ENCODE measurements around the gene AVL9.
"Not testable (repeated sequence)": the region's sequence is repeated elsewhere in the genome, so short reads cannot be mapped to it uniquely, and the experiment has no call there.

The AVL9 gene

DNA sequence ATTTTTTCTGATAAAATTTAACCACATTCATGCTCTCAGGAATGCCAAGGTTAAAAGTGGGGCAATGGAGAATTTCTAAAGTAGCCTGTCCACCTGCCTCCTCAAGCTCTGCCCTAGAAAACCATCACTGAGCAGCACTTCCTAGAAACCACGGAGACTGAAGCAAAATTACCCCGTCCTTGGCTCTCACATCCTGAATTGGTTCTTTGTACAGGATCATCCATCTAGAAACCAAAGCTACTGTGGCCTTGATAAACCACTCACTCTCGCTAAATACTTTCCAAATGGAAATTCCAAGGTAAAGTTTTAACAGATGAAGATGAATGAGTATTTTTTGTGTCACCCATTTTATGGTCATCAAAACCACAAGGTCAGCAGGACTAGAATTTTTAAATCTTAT, 96.6 kb downstream of the AVL9 start:
- Histone ChIP-seq H4K20me1 (ENCODE audit: insufficient read depth, low read length) (no peaks in the 10 kb centered on the region), H3K27me3 (ENCODE audit: insufficient read depth, low read length) (no peaks in the 10 kb centered on the region), H3K27ac (ENCODE audit: low read depth, low read length, poor library complexity, severe bottlenecking) (no peak overlapping the region), H3K9me2 (ENCODE audit: low read depth, low read length) (no peaks in the 10 kb centered on the region), H2AFZ (ENCODE audit: low read length) (no peak overlapping the region), H3K4me1 (ENCODE audit: insufficient read depth, low read length, severe bottlenecking) (no peaks in the 10 kb centered on the region), H3F3A (ENCODE audit: insufficient read depth, low read length) (no peaks in the 10 kb centered on the region), H3K36me3 (ENCODE audit: insufficient read depth, low read length) (peaks cover under 1% of the 10 kb centered on the region; the same call in 1 of the 2 replicates), H3K79me2 (ENCODE audit: insufficient read depth, low read length) (no peaks in the 10 kb centered on the region), H3K4me3 (ENCODE audit: low read depth, low read length, poor library complexity, severe bottlenecking) (no peak overlapping the region), H3K4me2 (ENCODE audit: low read length) (no peak overlapping the region), H3K9ac (ENCODE audit: low read length) (no peak overlapping the region), H3K9me3 (ENCODE audit: low read length) (no peaks in the 10 kb centered on the region)
- TF ChIP-seq EZH2 (IDR thresholded peaks at IDR 0.05; ENCODE audit: borderline replicate concordance, low read length), result no peak
- TF ChIP-seq, protein P1, sequence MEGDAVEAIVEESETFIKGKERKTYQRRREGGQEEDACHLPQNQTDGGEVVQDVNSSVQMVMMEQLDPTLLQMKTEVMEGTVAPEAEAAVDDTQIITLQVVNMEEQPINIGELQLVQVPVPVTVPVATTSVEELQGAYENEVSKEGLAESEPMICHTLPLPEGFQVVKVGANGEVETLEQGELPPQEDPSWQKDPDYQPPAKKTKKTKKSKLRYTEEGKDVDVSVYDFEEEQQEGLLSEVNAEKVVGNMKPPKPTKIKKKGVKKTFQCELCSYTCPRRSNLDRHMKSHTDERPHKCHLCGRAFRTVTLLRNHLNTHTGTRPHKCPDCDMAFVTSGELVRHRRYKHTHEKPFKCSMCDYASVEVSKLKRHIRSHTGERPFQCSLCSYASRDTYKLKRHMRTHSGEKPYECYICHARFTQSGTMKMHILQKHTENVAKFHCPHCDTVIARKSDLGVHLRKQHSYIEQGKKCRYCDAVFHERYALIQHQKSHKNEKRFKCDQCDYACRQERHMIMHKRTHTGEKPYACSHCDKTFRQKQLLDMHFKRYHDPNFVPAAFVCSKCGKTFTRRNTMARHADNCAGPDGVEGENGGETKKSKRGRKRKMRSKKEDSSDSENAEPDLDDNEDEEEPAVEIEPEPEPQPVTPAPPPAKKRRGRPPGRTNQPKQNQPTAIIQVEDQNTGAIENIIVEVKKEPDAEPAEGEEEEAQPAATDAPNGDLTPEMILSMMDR (IDR thresholded peaks at IDR 0.05; ENCODE audit: low read length), result no peak

DNA sequence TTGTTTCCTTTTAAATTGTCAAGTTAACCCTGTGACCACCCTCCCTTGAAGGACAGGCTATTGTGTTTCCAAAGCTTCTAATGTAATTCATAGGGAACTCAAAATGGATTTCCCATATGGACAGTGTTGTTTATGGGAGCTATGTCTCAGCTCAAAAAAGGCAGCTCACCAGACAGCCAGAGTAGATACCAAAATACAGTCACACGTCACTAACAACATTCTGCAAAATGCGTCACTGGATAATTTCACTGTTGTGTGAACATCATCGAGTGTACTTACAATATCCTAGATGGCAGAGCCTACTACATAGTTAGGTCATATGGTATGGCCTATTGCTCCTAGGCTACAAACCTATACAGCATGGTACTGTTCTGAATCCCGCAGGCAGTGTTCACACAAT, 97.4 kb downstream of the AVL9 start:
- no peak overlapping the region for H3K4me2 ChIP-seq (ENCODE audit: low read length)
- H2AFZ ChIP-seq (ENCODE audit: low read length), result no peak overlapping the region
- H3K79me2 ChIP-seq (ENCODE audit: insufficient read depth, low read length), result no peaks in the 10 kb centered on the region
- no peak overlapping the region for H3K27ac ChIP-seq (ENCODE audit: low read depth, low read length, poor library complexity, severe bottlenecking)
- no peaks in the 10 kb centered on the region for H3K9me2 ChIP-seq (ENCODE audit: low read depth, low read length)
- no peaks in the 10 kb centered on the region for H3F3A ChIP-seq (ENCODE audit: insufficient read depth, low read length)
- no peak overlapping the region for H3K4me3 ChIP-seq (ENCODE audit: low read depth, low read length, poor library complexity, severe bottlenecking)
- no peak overlapping the region for H3K9ac ChIP-seq (ENCODE audit: low read length)
- no peaks in the 10 kb centered on the region for H4K20me1 ChIP-seq (ENCODE audit: insufficient read depth, low read length)
- no peaks in the 10 kb centered on the region for H3K36me3 ChIP-seq (ENCODE audit: insufficient read depth, low read length)
- no peak for TF ChIP-seq EZH2 (IDR thresholded peaks at IDR 0.05; ENCODE audit: borderline replicate concordance, low read length)
- TF ChIP-seq, protein P1 (IDR thresholded peaks at IDR 0.05; ENCODE audit: low read length), result no peak
- H3K9me3 ChIP-seq (ENCODE audit: low read length), result no peaks in the 10 kb centered on the region
- H3K27me3 ChIP-seq (ENCODE audit: insufficient read depth, low read length), result no peaks in the 10 kb centered on the region
- no peaks in the 10 kb centered on the region for H3K4me1 ChIP-seq (ENCODE audit: insufficient read depth, low read length, severe bottlenecking)

DNA sequence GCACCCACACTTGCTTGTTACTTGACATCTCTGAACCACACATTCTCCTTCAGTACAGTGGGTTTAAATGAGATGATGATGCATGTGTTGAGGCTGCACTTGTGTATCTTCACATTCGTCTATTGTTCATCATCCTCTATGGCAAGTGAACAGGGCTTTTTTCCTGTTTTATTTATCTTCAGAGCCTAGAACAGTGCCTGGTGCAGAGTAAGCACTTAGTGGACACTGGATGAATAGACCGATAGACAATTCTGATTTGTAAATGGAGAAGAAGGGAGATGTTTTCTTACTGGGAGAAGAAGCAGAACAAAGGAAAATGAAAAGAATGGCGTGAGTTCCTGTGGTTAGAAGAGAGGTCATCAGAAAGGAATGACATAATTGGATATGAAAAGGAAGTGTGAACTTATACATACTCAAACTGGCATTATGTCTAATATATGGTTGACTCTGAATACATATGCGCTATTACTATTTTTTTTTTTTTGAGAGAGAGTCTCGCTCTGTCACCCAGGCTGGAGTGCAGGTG, 99.7 kb downstream of the AVL9 start:
- no peaks in the 10 kb centered on the region for H3F3A ChIP-seq (ENCODE audit: insufficient read depth, low read length)
- no peaks in the 10 kb centered on the region for H3K9me3 ChIP-seq (ENCODE audit: low read length)
- no peaks in the 10 kb centered on the region for H3K36me3 ChIP-seq (ENCODE audit: insufficient read depth, low read length)
- H3K4me1 ChIP-seq (ENCODE audit: insufficient read depth, low read length, severe bottlenecking), result no peaks in the 10 kb centered on the region
- no peak overlapping the region for H3K9ac ChIP-seq (ENCODE audit: low read length)
- no peak overlapping the region for H3K4me2 ChIP-seq (ENCODE audit: low read length)
- no peak overlapping the region for H2AFZ ChIP-seq (ENCODE audit: low read length)
- no peaks in the 10 kb centered on the region for H3K79me2 ChIP-seq (ENCODE audit: insufficient read depth, low read length)
- no peak overlapping the region for H3K27ac ChIP-seq (ENCODE audit: low read depth, low read length, poor library complexity, severe bottlenecking)
- H4K20me1 ChIP-seq (ENCODE audit: insufficient read depth, low read length), result no peaks in the 10 kb centered on the region
- TF ChIP-seq, protein P1 (IDR thresholded peaks at IDR 0.05; ENCODE audit: low read length), result no peak
- TF ChIP-seq EZH2 (IDR thresholded peaks at IDR 0.05; ENCODE audit: borderline replicate concordance, low read length), result no peak
- no peak overlapping the region for H3K4me3 ChIP-seq (ENCODE audit: low read depth, low read length, poor library complexity, severe bottlenecking)
- no peaks in the 10 kb centered on the region for H3K27me3 ChIP-seq (ENCODE audit: insufficient read depth, low read length)
- H3K9me2 ChIP-seq (ENCODE audit: low read depth, low read length), result no peaks in the 10 kb centered on the region

DNA sequence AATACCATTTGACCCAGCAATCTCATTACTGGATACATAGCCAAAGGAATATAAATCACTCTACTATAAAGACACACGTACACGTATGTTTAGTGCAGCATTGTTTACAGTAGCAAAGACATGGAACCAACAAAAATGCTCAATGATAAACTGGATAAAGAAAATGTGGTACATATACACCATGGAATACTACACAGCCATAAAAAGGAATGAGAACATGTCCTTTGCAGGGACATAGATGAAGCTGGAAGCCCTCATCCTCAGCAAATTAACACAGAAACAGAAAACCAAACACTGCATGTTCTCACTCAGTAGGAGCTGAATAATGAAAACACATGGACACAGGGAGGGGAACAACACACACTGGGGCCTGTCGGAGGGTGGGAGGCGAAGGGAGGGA, 105.9 kb downstream of the AVL9 start:
- H3K79me2 ChIP-seq (ENCODE audit: insufficient read depth, low read length); H3K27me3 ChIP-seq (ENCODE audit: insufficient read depth, low read length); H3K9me2 ChIP-seq (ENCODE audit: low read depth, low read length); H3K9me3 ChIP-seq (ENCODE audit: low read length); H3K27ac ChIP-seq (ENCODE audit: low read depth, low read length, poor library complexity, severe bottlenecking); H4K20me1 ChIP-seq (ENCODE audit: insufficient read depth, low read length); H3K36me3 ChIP-seq (ENCODE audit: insufficient read depth, low read length); H3K4me1 ChIP-seq (ENCODE audit: insufficient read depth, low read length, severe bottlenecking); H3K4me3 ChIP-seq (ENCODE audit: low read depth, low read length, poor library complexity, severe bottlenecking); H3K4me2 ChIP-seq (ENCODE audit: low read length); H2AFZ ChIP-seq (ENCODE audit: low read length); H3F3A ChIP-seq (ENCODE audit: insufficient read depth, low read length); H3K9ac ChIP-seq (ENCODE audit: low read length): not testable (repeated sequence)
